Upper lobe of left lung (tissue), 6 donors: Measurements from ENCODE around the gene ABCD1. TPM values are rescaled to one million over a fixed set of nuclear protein-coding genes. Genes with fewer than 3 reads are reported as not detected.

Experiments used
- ATAC-seq, 2 donors: fragments of 200-7000 bp; cut with Tn5 transposase; one replicate each; pipeline ENCODE4 v1.9.1; 2022; ENCODE audit warnings: mild to moderate bottlenecking in 2 of 2, moderate library complexity in 2 of 2; ENCODE audit not compliant: low FRiP score in 2 of 2
- DNase-seq, 2 donors: peaks; one replicate each; pipeline ENCODE4 v3.0.0-alpha.2; 2019 to 2020
- H3K27ac ChIP-seq, 4 donors: fragments of 200-600 bp; sonication (generic); one replicate each; pipeline ENCODE4 v1.5.1; 2016 to 2019
- H3K27me3 ChIP-seq, 4 donors: fragments of 200-600 bp; sonication (generic); one replicate each; pipeline ENCODE4 v1.5.1; 2017 to 2019
- H3K36me3 ChIP-seq, 4 donors: fragments of 200-600 bp; sonication (generic); one replicate each; pipeline ENCODE4 v1.5.1; 2016 to 2019
- H3K4me1 ChIP-seq, 4 donors: fragments of 200-600 bp; sonication (generic); one replicate each; pipeline ENCODE4 v1.5.1; 2018 to 2019
- H3K4me3 ChIP-seq, 4 donors: fragments of 200-600 bp; sonication (generic); one replicate each; pipeline ENCODE4 v1.5.1; 2017 to 2019; ENCODE audit warnings: mild to moderate bottlenecking in 2 of 4, moderate library complexity in 1 of 4
- H3K9me3 ChIP-seq, 4 donors: fragments of 200-600 bp; sonication (generic); one replicate each; pipeline ENCODE4 v1.5.1; 2018 to 2019
- EP300 ChIP-seq, 4 donors: sonication (generic); formaldehyde crosslinking; IDR thresholded peaks; one replicate each; pipeline ENCODE4 v1.5.1; 2017; ENCODE audit warnings: antibody characterized with exemption in 4 of 4, control low read depth in 2 of 4
- POLR2A ChIP-seq, 4 donors: fragments of 450-650 bp; IDR thresholded peaks; one replicate each; pipeline ENCODE4 v1.5.1; 2016 to 2017; ENCODE audit warnings: antibody characterized with exemption in 4 of 4, mild to moderate bottlenecking in 2 of 4
- POLR2AphosphoS5 ChIP-seq, 2 donors: sonication (generic); formaldehyde crosslinking; IDR thresholded peaks; one replicate each; pipeline ENCODE4 v1.5.1; 2017; ENCODE audit warnings: antibody characterized with exemption in 2 of 2
- WGBS, 2 donors: methylation state at CpG; one replicate each; pipeline ENCODE4 v1.1.5; 2017 to 2018; 5-methylcytosine and 5-hydroxymethylcytosine counted together
- total RNA-seq, 6 donors: library from RNA; depleted of rRNA in 4 of 6; stranded (reverse); fragments of >200 nt in 4 of 6; gene quantifications; one replicate each; pipeline versions ENCODE4 v1.1.0 to v1.2.1, GENCODE V29; 2016 to 2021
- TF ChIP-seq, protein P1 (sequence below), 6 experiments: fragments of 450-650 bp in 4 of 6; fragments of 200-600 bp in 2 of 6; sonication (generic) in 2 of 6; IDR thresholded peaks; one replicate each; pipeline ENCODE4 v1.5.1; 2016 to 2019; ENCODE audit warnings: antibody characterized with exemption in 6 of 6
- donor health status: DM: no; HTN: no; CAD: no; lungs with moderate emphysema.
- donor health status: DM: no; HTN: yes; CAD: no; lungs with severe emphysema.

Gene ABCD1
- total RNA-seq, 6 donors from 2014 or later: 9.8 to 28.1 (median 17.9) TPM

DNA sequence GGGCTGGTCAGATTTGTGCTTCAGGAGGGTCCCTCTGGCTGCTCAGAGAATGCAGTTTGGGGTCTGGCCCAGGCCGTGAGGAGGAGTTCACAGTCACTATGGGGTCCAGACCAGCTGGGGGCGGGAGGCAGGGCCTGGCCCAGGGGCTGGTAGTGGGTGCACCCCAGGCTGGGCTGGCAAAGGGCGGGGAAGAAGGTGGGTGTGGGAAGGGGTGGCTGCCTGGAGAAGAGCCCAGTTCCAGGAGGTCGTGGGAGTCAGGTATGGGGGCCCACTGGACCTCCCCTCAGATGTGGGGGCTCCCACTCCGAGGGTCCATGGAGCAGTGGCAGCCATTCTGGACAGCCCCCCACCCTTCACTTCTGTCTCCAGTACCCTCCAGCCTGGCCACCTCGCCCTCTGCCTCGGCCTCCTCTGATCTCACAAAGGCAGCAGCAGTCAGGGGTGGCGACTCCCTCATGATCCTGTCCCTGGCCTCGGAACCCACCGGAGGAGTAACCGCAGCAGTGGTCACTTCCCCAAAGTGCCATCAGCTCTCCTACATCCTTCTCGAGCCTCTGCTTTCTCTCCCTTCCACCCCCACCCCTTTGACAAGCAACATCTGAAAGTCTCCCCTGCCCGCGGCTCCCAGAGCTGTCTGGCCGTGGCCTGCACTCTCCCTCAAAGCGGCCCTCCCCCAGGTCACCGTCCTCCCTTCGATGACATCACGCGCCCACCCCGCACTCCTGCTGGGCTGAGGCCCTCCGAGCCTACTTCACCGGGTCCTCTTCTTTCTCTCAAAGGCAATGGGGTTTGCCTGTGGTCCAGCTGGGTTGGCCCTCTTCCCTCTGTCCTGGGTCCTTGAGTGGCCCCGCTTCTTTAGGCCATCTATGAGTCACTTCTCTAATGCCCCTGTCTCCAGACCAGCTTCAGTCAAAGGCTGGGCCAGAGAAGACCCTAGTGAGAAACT, 38.6 kb upstream of the ABCD1 start:
- peaks cover 0 to 9% (median 0%) of the 10 kb centered on the region in 4 donors for H3K9me3 ChIP-seq
- no peak for ATAC-seq
- peaks cover 0 to 15% (median 2%) of the 10 kb centered on the region in 4 donors for H3K4me1 ChIP-seq
- TF ChIP-seq, protein P1, sequence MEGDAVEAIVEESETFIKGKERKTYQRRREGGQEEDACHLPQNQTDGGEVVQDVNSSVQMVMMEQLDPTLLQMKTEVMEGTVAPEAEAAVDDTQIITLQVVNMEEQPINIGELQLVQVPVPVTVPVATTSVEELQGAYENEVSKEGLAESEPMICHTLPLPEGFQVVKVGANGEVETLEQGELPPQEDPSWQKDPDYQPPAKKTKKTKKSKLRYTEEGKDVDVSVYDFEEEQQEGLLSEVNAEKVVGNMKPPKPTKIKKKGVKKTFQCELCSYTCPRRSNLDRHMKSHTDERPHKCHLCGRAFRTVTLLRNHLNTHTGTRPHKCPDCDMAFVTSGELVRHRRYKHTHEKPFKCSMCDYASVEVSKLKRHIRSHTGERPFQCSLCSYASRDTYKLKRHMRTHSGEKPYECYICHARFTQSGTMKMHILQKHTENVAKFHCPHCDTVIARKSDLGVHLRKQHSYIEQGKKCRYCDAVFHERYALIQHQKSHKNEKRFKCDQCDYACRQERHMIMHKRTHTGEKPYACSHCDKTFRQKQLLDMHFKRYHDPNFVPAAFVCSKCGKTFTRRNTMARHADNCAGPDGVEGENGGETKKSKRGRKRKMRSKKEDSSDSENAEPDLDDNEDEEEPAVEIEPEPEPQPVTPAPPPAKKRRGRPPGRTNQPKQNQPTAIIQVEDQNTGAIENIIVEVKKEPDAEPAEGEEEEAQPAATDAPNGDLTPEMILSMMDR (IDR thresholded peaks at IDR 0.05): no peak
- TF ChIP-seq EP300 (IDR thresholded peaks at IDR 0.05): no peak
- no peak for TF ChIP-seq POLR2A (IDR thresholded peaks at IDR 0.05)
- no peak for TF ChIP-seq POLR2AphosphoS5 (IDR thresholded peaks at IDR 0.05)
- DNase-seq: no peak
- no peaks in the 10 kb centered on the region for H3K36me3 ChIP-seq
- no peak overlapping the region for H3K4me3 ChIP-seq
- H3K27ac ChIP-seq: no peak overlapping the region
- H3K27me3 ChIP-seq: no peaks in the 10 kb centered on the region
- WGBS, 2 donors: 71 to 82% methylated on average over 15 to 24 of the region's 24 CpGs

DNA sequence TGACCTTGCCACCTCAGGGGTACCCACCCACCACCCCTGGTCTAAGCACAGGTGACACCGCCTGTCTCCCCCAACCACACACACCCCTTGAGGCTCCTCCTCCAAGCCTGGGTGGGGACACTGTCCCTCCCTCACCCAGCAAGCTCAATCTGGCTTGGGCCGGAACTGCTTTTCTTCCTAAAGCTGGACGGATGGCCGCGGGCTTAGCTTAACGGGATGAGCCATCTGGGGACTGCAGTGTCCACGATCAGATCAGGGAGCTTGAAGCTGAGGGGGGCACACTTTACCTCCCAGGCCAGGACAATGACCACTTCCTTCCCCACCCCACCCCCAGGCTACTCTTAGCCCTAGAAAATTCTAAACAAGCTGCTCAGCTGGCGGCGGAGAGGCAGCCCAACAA, 37.9 kb upstream of the ABCD1 start:
- ATAC-seq (no peak), DNase-seq (no peak)
- Histone ChIP-seq H3K27me3 (no peaks in the 10 kb centered on the region), H3K9me3 (peaks cover 0 to 9% (median 0%) of the 10 kb centered on the region in 4 donors), H3K27ac (no peak overlapping the region), H3K36me3 (no peaks in the 10 kb centered on the region), H3K4me3 (no peak overlapping the region), H3K4me1 (peaks cover 0 to 15% (median 2%) of the 10 kb centered on the region in 4 donors)
- WGBS, 2 donors: 13 to 63% methylated on average over 3 to 8 of the region's 9 CpGs
- TF ChIP-seq, protein P1 (IDR thresholded peaks at IDR 0.05): no peak
- no peak for TF ChIP-seq EP300 (IDR thresholded peaks at IDR 0.05)
- no peak for TF ChIP-seq POLR2A (IDR thresholded peaks at IDR 0.05)
- no peak for TF ChIP-seq POLR2AphosphoS5 (IDR thresholded peaks at IDR 0.05)

DNA sequence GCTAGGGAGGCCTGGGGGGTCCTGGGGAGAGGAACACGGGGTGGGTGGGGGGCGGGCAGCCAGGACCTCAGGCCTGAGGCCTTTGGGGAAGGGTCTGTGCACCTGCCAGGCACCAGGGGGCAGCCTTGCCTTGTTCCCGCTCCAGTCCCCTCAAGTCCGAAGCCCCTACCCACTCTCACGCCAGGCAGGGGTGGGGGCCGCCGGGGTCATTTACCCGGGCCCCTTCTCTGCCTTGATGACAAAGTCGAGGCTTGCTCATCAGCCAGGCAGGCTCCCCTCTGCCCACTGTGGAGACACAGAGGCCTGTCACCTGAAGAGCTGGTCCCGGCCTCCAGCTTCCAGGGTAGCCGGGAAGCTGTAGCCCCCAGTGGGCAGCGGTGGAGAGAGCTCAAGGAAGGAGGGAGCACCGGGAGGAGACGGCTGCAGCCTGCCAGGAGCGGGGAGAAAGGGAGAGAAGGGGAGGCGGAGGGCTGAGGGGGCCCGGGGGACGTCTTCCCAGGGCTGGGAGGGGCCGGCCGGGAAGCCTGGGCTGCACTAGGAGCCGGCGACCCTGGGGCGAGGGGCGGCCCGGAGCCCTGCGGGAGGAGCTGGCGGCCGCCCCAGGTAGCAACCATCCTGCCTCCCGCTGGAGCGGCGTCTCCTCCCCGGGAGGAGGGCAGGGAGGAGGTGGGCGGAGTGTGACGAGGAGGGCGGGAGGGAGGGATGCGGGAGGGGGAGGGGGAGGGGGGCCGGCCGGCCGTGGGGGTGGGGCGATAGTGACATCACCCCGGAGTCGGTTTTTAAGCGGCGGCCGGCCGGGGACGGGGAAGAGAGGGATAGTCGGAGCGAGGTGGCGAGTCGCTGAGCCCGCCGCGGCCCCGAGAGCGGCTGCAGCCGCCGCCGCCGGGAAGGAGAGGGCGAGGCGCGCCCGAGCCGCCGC, 37.3 kb upstream of the ABCD1 start, which contains the start of gene SLC6A8:
Gene SLC6A8 (plus strand): TSS at position 806 of the 919 bp plus-strand sequence. CDS start 649 bp downstream, outside the sequence.
- H3K9me3 ChIP-seq: peaks cover 0 to 9% (median 0%) of the 10 kb centered on the region in 4 donors
- ATAC-seq (peak in 1 of 2 donors; percentile 80), DNase-seq (peak; percentile 51 to 90)
- H3K4me3 ChIP-seq: peak within 1 kb of the TSS in 3 of 4 donors; percentile 38 to 48 (median 47)
- TF ChIP-seq EP300 (IDR thresholded peaks at IDR 0.05) (no peak), POLR2AphosphoS5 (IDR thresholded peaks at IDR 0.05) (peak in 1 of 2 donors; percentile 56), POLR2A (IDR thresholded peaks at IDR 0.05) (peak in 1 of 4 donors; percentile 34)
- TF ChIP-seq, protein P1 (IDR thresholded peaks at IDR 0.05): peak in 2 of 6 experiments; percentile 8 to 39
- no peak within 1 kb of the TSS for H3K27ac ChIP-seq
- no peaks in the 10 kb centered on the region for H3K27me3 ChIP-seq
- WGBS, 2 donors: 0 to 53% methylated on average over 3 to 35 of the region's 66 CpGs
- no peaks in the 10 kb centered on the region for H3K36me3 ChIP-seq
- peaks cover 0 to 15% (median 2%) of the 10 kb centered on the region in 4 donors for H3K4me1 ChIP-seq

DNA sequence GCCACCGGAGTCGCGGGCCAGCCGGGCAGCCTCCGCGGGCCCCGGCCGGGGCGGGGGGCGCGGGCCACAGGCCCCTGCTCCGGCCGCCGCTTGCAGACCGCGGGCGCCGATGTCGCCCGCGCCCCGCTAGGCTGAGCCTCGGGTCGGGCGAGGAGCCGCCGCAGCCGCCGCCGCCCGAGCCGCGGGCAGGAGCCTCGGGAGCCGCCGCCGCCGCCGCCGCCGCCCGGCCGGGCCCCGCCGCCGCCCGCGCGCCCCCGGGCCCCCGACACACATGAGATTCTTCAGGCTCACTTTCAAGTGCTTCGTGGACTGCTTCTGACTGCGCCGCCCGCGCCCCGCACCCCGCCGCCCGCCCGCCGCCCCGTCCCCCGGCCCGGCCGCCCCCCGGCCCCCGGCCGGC, 36.6 kb upstream of the ABCD1 start:
- Histone ChIP-seq H3K4me3 (peak overlapping the region in 3 of 4 donors; percentile 38 to 48 (median 47)), H3K9me3 (peaks cover 0 to 9% (median 0%) of the 10 kb centered on the region in 4 donors), H3K27me3 (no peaks in the 10 kb centered on the region), H3K27ac (no peak overlapping the region), H3K36me3 (no peaks in the 10 kb centered on the region), H3K4me1 (peaks cover 0 to 15% (median 2%) of the 10 kb centered on the region in 4 donors)
- DNase-seq (peak in 1 of 2 donors; percentile 70), ATAC-seq (no peak)
- TF ChIP-seq, protein P1 (IDR thresholded peaks at IDR 0.05): no peak
- WGBS, 2 donors: 60% methylated on average over 7 of the region's 69 CpGs; no CpG with 5 or more reads in 1 of the 2 donors
